HG03442 (cell line): ENCODE measurements around the gene NADK2.

Source experiments
- ATAC-seq: cut with Tn5 transposase; IDR thresholded peaks from one replicate; pipeline ENCODE4 v1.9.1; 2021; ENCODE audit warnings: mild to moderate bottlenecking, moderate library complexity; ENCODE audit not compliant: unreplicated experiment

Gene NADK2

GRCh38 chr5:36246036-36246800, 4.5 kb upstream of the NADK2 start:
- ATAC-seq, result no peak

GRCh38 chr5:36244076-36244475, 2.4 kb upstream of the NADK2 start:
- ATAC-seq, result no peak

- ATAC-seq, result no peak
Observed at GRCh38 chr5:36243653-36244052, 1.9 kb upstream of the NADK2 start.

GRCh38 chr5:36242534-36243485, 1.1 kb upstream of the NADK2 start:
- ATAC-seq, result no peak

- ATAC-seq, result peak; percentile 20
Observed at GRCh38 chr5:36240779-36241630, 720 bp downstream of the NADK2 start.

- ATAC-seq, result no peak
Observed at GRCh38 chr5:36239370-36240293, 2.1 kb downstream of the NADK2 start.

- no peak for ATAC-seq
Observed at GRCh38 chr5:36238502-36239295, 3.0 kb downstream of the NADK2 start.

GRCh38 chr5:36237751-36238150, 4.0 kb downstream of the NADK2 start:
- no peak for ATAC-seq

GRCh38 chr5:36236801-36237200, 4.9 kb downstream of the NADK2 start:
- no peak for ATAC-seq

- ATAC-seq, result no peak
Observed at GRCh38 chr5:36232533-36232932, 9.2 kb downstream of the NADK2 start.

GRCh38 chr5:36230151-36230790, 11.5 kb downstream of the NADK2 start:
- ATAC-seq, result no peak

GRCh38 chr5:36228505-36228904, 13.2 kb downstream of the NADK2 start:
- no peak for ATAC-seq

GRCh38 chr5:36227046-36227445, 14.7 kb downstream of the NADK2 start:
- ATAC-seq, result no peak

- ATAC-seq, result no peak
Observed at GRCh38 chr5:36222620-36223019, 19.1 kb downstream of the NADK2 start.

GRCh38 chr5:36217988-36218387, 23.7 kb downstream of the NADK2 start:
- no peak for ATAC-seq

- ATAC-seq, result no peak
Observed at GRCh38 chr5:36217567-36217966, 24.2 kb downstream of the NADK2 start.

- no peak for ATAC-seq
Observed at GRCh38 chr5:36215910-36216309, 25.8 kb downstream of the NADK2 start.

GRCh38 chr5:36214436-36214835, 27.3 kb downstream of the NADK2 start:
- no peak for ATAC-seq

GRCh38 chr5:36209664-36210063, 32.1 kb downstream of the NADK2 start:
- no peak for ATAC-seq
